Measurements from ENCODE around the gene CA10.
A peak's percentile ranks its signal among the peaks of the same experiment; 100 is the strongest.

The CA10 gene

GRCh38 chr17:51765282-51766135 lies 393.0 kb downstream of the CA10 start:
- Histone ChIP-seq H3K9ac (ENCODE audit: low read depth, low read length, poor library complexity) (no peak overlapping the region), H3K27me3 (ENCODE audit: control insufficient read depth in 3 of 3, insufficient read depth in 3 of 3, low read depth in 1 of 3, low read length in 3 of 3) (no peaks in the 10 kb centered on the region), H2BK15ac (ENCODE audit: low read length) (no peak overlapping the region), H2AFZ (ENCODE audit: low read length) (no peak overlapping the region), H3K14ac (ENCODE audit: low read length) (no peak overlapping the region), H2BK12ac (ENCODE audit: low read length) (no peak overlapping the region), H2BK120ac (ENCODE audit: low read depth, low read length) (no peak overlapping the region), H3K4me2 (ENCODE audit: insufficient read depth, low read length, poor library complexity, severe bottlenecking) (no peak overlapping the region), H4K91ac (ENCODE audit: low read depth, low read length, poor library complexity) (no peak overlapping the region), H3K27ac (replicated peaks; ENCODE audit: low read length) (no peak overlapping the region), H2AK5ac (ENCODE audit: low read depth, low read length) (no peak overlapping the region), H2BK5ac (ENCODE audit: low read length) (no peak overlapping the region), H3K23ac (ENCODE audit: low read depth, low read length, poor library complexity) (no peak overlapping the region), H3K79me1 (ENCODE audit: low read depth, low read length) (no peaks in the 10 kb centered on the region), H3K4me3 (ENCODE audit: low read length in 2 of 2) (no peak overlapping the region), H3K4ac (ENCODE audit: low read length) (no peak overlapping the region), H4K8ac (ENCODE audit: low read depth, low read length) (no peak overlapping the region), H3K4me1 (ENCODE audit: control insufficient read depth in 2 of 2, insufficient read depth in 1 of 2, low read depth in 1 of 2, low read length in 2 of 2) (no peaks in the 10 kb centered on the region), H3K18ac (ENCODE audit: low read length) (no peak overlapping the region), H3K9me3 (replicated peaks in 1 of 2; ENCODE audit: control insufficient read depth in 2 of 2, insufficient read depth in 1 of 2, low read depth in 1 of 2, low read length in 2 of 2) (no peaks in the 10 kb centered on the region), H3K36me3 (replicated peaks in 1 of 2; ENCODE audit: control insufficient read depth in 2 of 2, insufficient read depth in 2 of 2, low read length in 2 of 2) (no peaks in the 10 kb centered on the region)
- DNase-seq (ENCODE audit: low spot score): no peak
- WGBS, 2 donors (ENCODE audit: extremely low coverage in 2 of 2, insufficient read length in 2 of 2, insufficient replicate concordance in 1 of 2): no CpG with 5 or more reads among the region's 8 CpGs

- DNase-seq (ENCODE audit: low spot score): peak; percentile 78
- whole genome bisulfite sequencing, 2 donors (ENCODE audit: extremely low coverage in 2 of 2, insufficient read length in 2 of 2, insufficient replicate concordance in 1 of 2): no CpG with 5 or more reads among the region's 4 CpGs
Measured at GRCh38 chr17:51764387-51764971, 394.0 kb downstream of the CA10 start.

GRCh38 chr17:51763058-51763457 lies 395.5 kb downstream of the CA10 start:
- Histone ChIP-seq H3K4me1 (ENCODE audit: control insufficient read depth in 2 of 2, insufficient read depth in 1 of 2, low read depth in 1 of 2, low read length in 2 of 2) (no peaks in the 10 kb centered on the region), H2BK12ac (ENCODE audit: low read length) (no peak overlapping the region), H2AFZ (ENCODE audit: low read length) (no peak overlapping the region), H3K9ac (ENCODE audit: low read depth, low read length, poor library complexity) (no peak overlapping the region), H3K36me3 (replicated peaks in 1 of 2; ENCODE audit: control insufficient read depth in 2 of 2, insufficient read depth in 2 of 2, low read length in 2 of 2) (no peaks in the 10 kb centered on the region), H3K4me3 (ENCODE audit: low read length in 2 of 2) (no peak overlapping the region), H3K18ac (ENCODE audit: low read length) (no peak overlapping the region), H3K4ac (ENCODE audit: low read length) (no peak overlapping the region), H3K23ac (ENCODE audit: low read depth, low read length, poor library complexity) (no peak overlapping the region), H3K4me2 (ENCODE audit: insufficient read depth, low read length, poor library complexity, severe bottlenecking) (no peak overlapping the region), H3K14ac (ENCODE audit: low read length) (no peak overlapping the region), H4K8ac (ENCODE audit: low read depth, low read length) (no peak overlapping the region), H4K91ac (ENCODE audit: low read depth, low read length, poor library complexity) (no peak overlapping the region), H2BK120ac (ENCODE audit: low read depth, low read length) (no peak overlapping the region), H3K27me3 (ENCODE audit: control insufficient read depth in 3 of 3, insufficient read depth in 3 of 3, low read depth in 1 of 3, low read length in 3 of 3) (no peaks in the 10 kb centered on the region), H3K9me3 (replicated peaks in 1 of 2; ENCODE audit: control insufficient read depth in 2 of 2, insufficient read depth in 1 of 2, low read depth in 1 of 2, low read length in 2 of 2) (no peaks in the 10 kb centered on the region), H3K27ac (replicated peaks; ENCODE audit: low read length) (no peak overlapping the region), H2BK5ac (ENCODE audit: low read length) (no peak overlapping the region), H3K79me1 (ENCODE audit: low read depth, low read length) (no peaks in the 10 kb centered on the region), H2BK15ac (ENCODE audit: low read length) (no peak overlapping the region), H2AK5ac (ENCODE audit: low read depth, low read length) (no peak overlapping the region)
- WGBS, 2 donors (ENCODE audit: extremely low coverage in 2 of 2, insufficient read length in 2 of 2, insufficient replicate concordance in 1 of 2): no CpG with 5 or more reads among the region's 3 CpGs
- DNase-seq (ENCODE audit: low spot score): no peak

More at GRCh38 chr17:51764387-51764971, 394.0 kb downstream of the CA10 start:
- Histone ChIP-seq H4K8ac (ENCODE audit: low read depth, low read length) (no peak overlapping the region), H2AFZ (ENCODE audit: low read length) (no peak overlapping the region), H3K23ac (ENCODE audit: low read depth, low read length, poor library complexity) (no peak overlapping the region), H2BK15ac (ENCODE audit: low read length) (no peak overlapping the region), H3K4me2 (ENCODE audit: insufficient read depth, low read length, poor library complexity, severe bottlenecking) (no peak overlapping the region), H3K18ac (ENCODE audit: low read length) (no peak overlapping the region), H2BK12ac (ENCODE audit: low read length) (no peak overlapping the region), H3K27ac (replicated peaks; ENCODE audit: low read length) (no peak overlapping the region), H3K36me3 (replicated peaks in 1 of 2; ENCODE audit: control insufficient read depth in 2 of 2, insufficient read depth in 2 of 2, low read length in 2 of 2) (no peaks in the 10 kb centered on the region), H2AK5ac (ENCODE audit: low read depth, low read length) (no peak overlapping the region), H3K4me1 (ENCODE audit: control insufficient read depth in 2 of 2, insufficient read depth in 1 of 2, low read depth in 1 of 2, low read length in 2 of 2) (no peaks in the 10 kb centered on the region), H2BK120ac (ENCODE audit: low read depth, low read length) (no peak overlapping the region), H3K27me3 (ENCODE audit: control insufficient read depth in 3 of 3, insufficient read depth in 3 of 3, low read depth in 1 of 3, low read length in 3 of 3) (no peaks in the 10 kb centered on the region), H3K14ac (ENCODE audit: low read length) (no peak overlapping the region), H4K91ac (ENCODE audit: low read depth, low read length, poor library complexity) (no peak overlapping the region), H3K79me1 (ENCODE audit: low read depth, low read length) (no peaks in the 10 kb centered on the region), H3K9ac (ENCODE audit: low read depth, low read length, poor library complexity) (no peak overlapping the region), H2BK5ac (ENCODE audit: low read length) (no peak overlapping the region), H3K4ac (ENCODE audit: low read length) (no peak overlapping the region), H3K9me3 (replicated peaks in 1 of 2; ENCODE audit: control insufficient read depth in 2 of 2, insufficient read depth in 1 of 2, low read depth in 1 of 2, low read length in 2 of 2) (no peaks in the 10 kb centered on the region), H3K4me3 (ENCODE audit: low read length in 2 of 2) (no peak overlapping the region)

- H2BK5ac ChIP-seq (ENCODE audit: low read length): no peak overlapping the region
- H3K14ac ChIP-seq (ENCODE audit: low read length): no peak overlapping the region
- H4K8ac ChIP-seq (ENCODE audit: low read depth, low read length): no peak overlapping the region
- H2BK15ac ChIP-seq (ENCODE audit: low read length): no peak overlapping the region
- H3K79me1 ChIP-seq (ENCODE audit: low read depth, low read length): no peaks in the 10 kb centered on the region
- no peaks in the 10 kb centered on the region for H3K27me3 ChIP-seq (ENCODE audit: control insufficient read depth in 3 of 3, insufficient read depth in 3 of 3, low read depth in 1 of 3, low read length in 3 of 3)
- DNase-seq (ENCODE audit: low spot score): no peak
- no peak overlapping the region for H3K27ac ChIP-seq (replicated peaks; ENCODE audit: low read length)
- no peak overlapping the region for H3K4me2 ChIP-seq (ENCODE audit: insufficient read depth, low read length, poor library complexity, severe bottlenecking)
- no peak overlapping the region for H3K4me3 ChIP-seq (ENCODE audit: low read length in 2 of 2)
- WGBS, 2 donors (ENCODE audit: extremely low coverage in 2 of 2, insufficient read length in 2 of 2, insufficient replicate concordance in 1 of 2): no CpG with 5 or more reads among the region's 1 CpG
- no peaks in the 10 kb centered on the region for H3K36me3 ChIP-seq (replicated peaks in 1 of 2; ENCODE audit: control insufficient read depth in 2 of 2, insufficient read depth in 2 of 2, low read length in 2 of 2)
- no peak overlapping the region for H2BK12ac ChIP-seq (ENCODE audit: low read length)
- no peak overlapping the region for H2AFZ ChIP-seq (ENCODE audit: low read length)
- H3K4ac ChIP-seq (ENCODE audit: low read length): no peak overlapping the region
- H3K9ac ChIP-seq (ENCODE audit: low read depth, low read length, poor library complexity): no peak overlapping the region
- peaks cover 0 to 4% of the 10 kb centered on the region in 2 donors for H3K4me1 ChIP-seq (ENCODE audit: control insufficient read depth in 2 of 2, insufficient read depth in 1 of 2, low read depth in 1 of 2, low read length in 2 of 2)
- H2BK120ac ChIP-seq (ENCODE audit: low read depth, low read length): no peak overlapping the region
- no peak overlapping the region for H2AK5ac ChIP-seq (ENCODE audit: low read depth, low read length)
- no peak overlapping the region for H3K23ac ChIP-seq (ENCODE audit: low read depth, low read length, poor library complexity)
- H3K9me3 ChIP-seq (replicated peaks in 1 of 2; ENCODE audit: control insufficient read depth in 2 of 2, insufficient read depth in 1 of 2, low read depth in 1 of 2, low read length in 2 of 2): no peaks in the 10 kb centered on the region
- H4K91ac ChIP-seq (ENCODE audit: low read depth, low read length, poor library complexity): no peak overlapping the region
- no peak overlapping the region for H3K18ac ChIP-seq (ENCODE audit: low read length)
Measured at GRCh38 chr17:51761105-51761504, 397.4 kb downstream of the CA10 start.
